ES-I3 (cell line): ENCODE results near the gene SLC1A4.
"Not testable (repeated sequence)": the region's sequence is repeated elsewhere in the genome, so short reads cannot be mapped to it uniquely, and the experiment has no call there.

Experiments used
- H3K36me3 ChIP-seq: 2 replicates; pipeline ENCODE4 v1.6.1; 2013; ENCODE audit warnings: mild to moderate bottlenecking, low read length, control low read depth, moderate library complexity; ENCODE audit not compliant: insufficient read depth
- H3K4me1 ChIP-seq: 2 replicates; pipeline ENCODE4 v1.6.1; 2013; ENCODE audit warnings: mild to moderate bottlenecking, control low read depth, low read length; ENCODE audit not compliant: insufficient read depth
- H3K9ac ChIP-seq: 2 replicates; pipeline ENCODE4 v1.6.1; 2013; ENCODE audit warnings: low read depth, mild to moderate bottlenecking, low read length, moderate library complexity
- H3K9me3 ChIP-seq: 2 replicates; pipeline ENCODE4 v1.6.1; 2013; ENCODE audit warnings: mild to moderate bottlenecking, low read length, moderate library complexity; ENCODE audit not compliant: control insufficient read depth, insufficient read depth

Gene SLC1A4

GRCh38 chr2:64952511-64953482, 36.4 kb upstream of the SLC1A4 start:
- H3K36me3 ChIP-seq = no peaks in the 10 kb centered on the region
- peaks cover 7% of the 10 kb centered on the region; the same call in 1 of the 2 replicates for H3K4me1 ChIP-seq
- no peaks in the 10 kb centered on the region for H3K9me3 ChIP-seq
- H3K9ac ChIP-seq = no peak overlapping the region

DNA sequence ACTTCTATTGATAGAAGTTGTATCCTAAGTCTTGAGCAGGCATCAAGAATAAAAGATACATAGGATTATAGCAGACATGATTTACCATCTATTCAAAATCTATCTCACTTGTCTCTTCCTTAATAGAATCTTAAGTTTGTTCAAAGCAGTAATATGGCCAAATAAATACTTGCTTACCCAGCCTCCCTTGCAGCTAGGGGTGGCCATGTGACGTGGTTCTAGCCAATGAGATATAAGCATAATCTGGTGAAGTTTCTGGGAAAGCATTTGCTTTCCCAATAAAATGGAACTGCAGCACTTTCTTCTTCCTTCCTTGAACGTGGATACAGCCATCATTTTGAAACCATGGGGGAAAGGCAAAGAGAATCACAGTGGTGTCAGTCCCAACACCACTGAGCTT, 33.7 kb upstream of the SLC1A4 start:
- Histone ChIP-seq H3K4me1 (0 out of 2 replicates have a peak, but pooled peaks cover under 1% of the 10 kb centered on the region), H3K9ac (no peak overlapping the region), H3K9me3 (no peaks in the 10 kb centered on the region), H3K36me3 (no peaks in the 10 kb centered on the region)

DNA sequence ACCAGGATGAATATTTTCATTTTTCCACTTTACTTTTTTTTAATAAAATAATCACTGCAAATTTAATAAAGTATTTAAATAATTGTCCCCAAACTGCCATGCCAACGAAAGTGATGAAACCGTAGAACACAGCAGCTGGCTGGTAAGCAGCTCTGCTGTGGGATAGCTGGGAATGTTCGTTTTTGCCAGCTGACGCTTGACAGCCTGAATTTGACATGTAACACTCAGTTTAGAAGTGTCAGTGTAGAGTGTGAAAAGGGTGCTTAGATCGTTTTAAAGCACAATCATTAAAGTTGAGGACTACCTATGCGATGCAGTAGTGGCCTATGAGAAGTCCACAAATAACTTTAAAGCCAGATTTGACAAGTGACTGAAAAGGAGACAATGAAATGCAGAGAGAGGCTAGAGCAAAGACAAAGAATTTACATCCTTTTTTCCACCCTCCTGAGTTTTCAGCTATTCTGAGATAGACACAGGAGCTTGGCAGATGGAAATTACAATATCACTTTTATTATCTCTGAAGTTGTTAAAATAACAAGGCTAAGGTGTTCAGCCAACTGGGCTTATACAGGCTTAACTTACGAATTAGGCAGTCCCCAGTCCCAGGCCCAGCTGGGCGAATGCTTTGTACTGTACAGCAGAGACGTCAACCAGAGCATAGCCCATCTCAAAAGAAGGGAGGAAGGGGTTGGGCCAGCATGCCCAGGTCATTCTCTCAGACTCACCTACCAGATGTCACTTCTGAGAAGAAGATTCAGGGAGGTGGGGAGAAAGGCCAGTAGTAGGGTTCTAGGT, 31.9 kb upstream of the SLC1A4 start:
- Histone ChIP-seq H3K36me3 (no peaks in the 10 kb centered on the region), H3K9ac (no peak overlapping the region), H3K9me3 (no peaks in the 10 kb centered on the region), H3K4me1 (no peaks in the 10 kb centered on the region)

DNA sequence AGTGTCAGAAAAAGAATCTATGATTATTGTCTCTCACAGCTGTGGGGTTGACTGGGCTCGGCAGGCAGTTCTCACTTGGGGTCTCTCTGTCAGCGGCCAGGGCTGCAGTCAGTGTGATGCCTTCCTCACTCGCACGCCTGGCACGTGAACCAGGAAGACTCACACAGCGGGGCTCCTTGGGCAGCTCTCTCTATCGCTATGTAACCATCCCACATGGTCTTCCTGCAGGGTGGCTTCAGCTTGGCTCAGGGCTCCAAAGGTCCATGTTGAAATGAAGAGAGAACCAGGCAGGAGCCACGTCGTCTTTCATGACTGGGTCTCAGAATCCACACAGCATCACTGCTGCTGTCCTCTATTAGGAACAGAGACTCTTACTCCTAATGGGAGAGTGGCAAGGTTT, 30.6 kb upstream of the SLC1A4 start:
- Histone ChIP-seq H3K9me3 (no peaks in the 10 kb centered on the region), H3K9ac (no peak overlapping the region), H3K4me1 (no peaks in the 10 kb centered on the region), H3K36me3 (no peaks in the 10 kb centered on the region)

DNA sequence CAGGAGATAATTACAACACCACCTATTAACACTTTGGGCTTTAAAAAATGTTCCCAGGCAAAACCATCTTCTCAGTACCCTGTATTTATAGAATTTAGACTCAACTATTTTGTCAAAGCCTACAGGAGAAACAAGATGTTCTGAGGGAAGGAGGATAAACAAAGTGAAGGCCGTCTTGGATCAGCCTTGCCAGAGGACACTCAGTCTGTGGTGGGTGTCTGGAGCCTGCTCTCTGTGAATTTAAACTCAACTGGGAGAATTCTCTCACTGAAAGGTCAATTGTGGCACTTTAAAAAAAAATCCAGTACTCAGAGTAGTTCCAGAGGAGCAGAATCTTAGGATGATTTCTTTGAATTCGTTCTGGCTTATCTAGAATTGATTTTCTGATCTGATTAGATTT, 28.4 kb upstream of the SLC1A4 start:
- no peak overlapping the region for H3K9ac ChIP-seq

GRCh38 chr2:64963138-64963537, 26.1 kb upstream of the SLC1A4 start:
- not testable (repeated sequence) for H3K9me3 ChIP-seq, H3K4me1 ChIP-seq, H3K9ac ChIP-seq, H3K36me3 ChIP-seq

More for the DNA sequence above, 28.4 kb upstream of the SLC1A4 start:
- Histone ChIP-seq H3K9me3 (no peaks in the 10 kb centered on the region), H3K4me1 (no peaks in the 10 kb centered on the region), H3K36me3 (no peaks in the 10 kb centered on the region)

DNA sequence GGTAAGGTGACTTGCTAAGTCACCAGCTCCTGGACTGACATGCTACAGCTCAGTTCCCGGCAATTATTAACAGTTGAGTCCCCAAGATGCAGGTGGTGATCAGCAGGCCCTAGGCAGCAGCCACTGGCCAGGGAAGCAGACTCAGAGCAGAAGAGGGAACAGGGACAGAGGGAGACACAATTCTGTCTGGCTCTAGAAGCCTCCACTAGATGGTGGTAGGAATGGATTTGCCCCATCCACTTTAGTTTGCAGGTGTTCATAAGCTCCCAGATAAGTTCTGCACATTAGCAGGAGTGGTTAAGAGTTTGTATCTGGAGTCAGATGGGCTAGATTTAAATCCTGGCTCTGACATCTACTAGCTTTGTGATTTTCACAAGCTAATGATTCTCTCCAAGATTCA, 25.5 kb upstream of the SLC1A4 start:
- Histone ChIP-seq H3K9me3 (no peaks in the 10 kb centered on the region), H3K9ac (no peak overlapping the region), H3K4me1 (no peaks in the 10 kb centered on the region), H3K36me3 (no peaks in the 10 kb centered on the region)

GRCh38 chr2:64966017-64966416, 23.2 kb upstream of the SLC1A4 start:
- no peaks in the 10 kb centered on the region for H3K9me3 ChIP-seq
- no peak overlapping the region for H3K9ac ChIP-seq
- no peaks in the 10 kb centered on the region for H3K4me1 ChIP-seq
- no peaks in the 10 kb centered on the region for H3K36me3 ChIP-seq

DNA sequence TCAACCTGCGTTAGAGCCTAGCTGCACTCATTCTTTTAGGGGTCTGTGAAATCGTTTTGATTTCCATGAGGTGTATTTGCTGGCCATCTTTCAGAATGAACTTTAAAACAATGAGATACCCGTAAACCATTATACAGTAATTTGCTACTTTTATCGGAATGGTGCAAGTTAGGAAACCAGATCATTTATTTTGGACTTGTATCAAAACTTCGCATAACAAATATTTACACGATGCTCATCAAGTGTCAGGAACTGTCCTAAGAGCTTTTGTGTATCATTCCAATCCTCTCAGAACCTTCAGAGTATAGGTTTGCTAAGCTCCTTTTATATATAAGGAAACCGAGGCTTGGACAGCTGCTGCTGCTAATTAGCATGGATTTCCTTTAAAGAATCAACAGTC, 22.4 kb upstream of the SLC1A4 start:
- no peaks in the 10 kb centered on the region for H3K9me3 ChIP-seq
- H3K36me3 ChIP-seq = no peaks in the 10 kb centered on the region
- H3K9ac ChIP-seq = no peak overlapping the region
- H3K4me1 ChIP-seq = no peaks in the 10 kb centered on the region

GRCh38 chr2:64967601-64968000, 21.6 kb upstream of the SLC1A4 start:
- Histone ChIP-seq H3K4me1 (no peaks in the 10 kb centered on the region), H3K9ac (no peak overlapping the region), H3K9me3 (no peaks in the 10 kb centered on the region), H3K36me3 (no peaks in the 10 kb centered on the region)

DNA sequence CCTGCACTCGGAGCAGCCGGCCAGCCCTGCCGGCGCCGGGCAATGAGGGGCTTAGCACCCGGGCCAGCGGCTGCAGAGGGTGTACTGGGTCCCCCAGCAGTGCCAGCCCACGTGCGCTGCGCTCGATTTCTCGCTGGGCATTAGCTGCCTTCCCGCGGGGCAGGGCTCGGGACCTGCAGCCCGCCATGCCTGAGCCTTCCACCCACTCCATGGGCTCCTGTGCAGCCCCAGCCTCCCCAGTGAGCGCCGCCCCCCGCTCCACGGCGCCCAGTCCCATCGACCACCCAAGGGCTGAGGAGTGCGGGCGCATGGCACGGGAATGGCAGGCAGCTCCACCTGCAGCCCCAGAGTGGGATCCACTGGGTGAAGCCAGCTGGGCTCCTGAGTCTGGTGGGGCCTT, 20.1 kb upstream of the SLC1A4 start:
- H3K9me3 ChIP-seq, H3K36me3 ChIP-seq, H3K4me1 ChIP-seq, H3K9ac ChIP-seq: not testable (repeated sequence)

DNA sequence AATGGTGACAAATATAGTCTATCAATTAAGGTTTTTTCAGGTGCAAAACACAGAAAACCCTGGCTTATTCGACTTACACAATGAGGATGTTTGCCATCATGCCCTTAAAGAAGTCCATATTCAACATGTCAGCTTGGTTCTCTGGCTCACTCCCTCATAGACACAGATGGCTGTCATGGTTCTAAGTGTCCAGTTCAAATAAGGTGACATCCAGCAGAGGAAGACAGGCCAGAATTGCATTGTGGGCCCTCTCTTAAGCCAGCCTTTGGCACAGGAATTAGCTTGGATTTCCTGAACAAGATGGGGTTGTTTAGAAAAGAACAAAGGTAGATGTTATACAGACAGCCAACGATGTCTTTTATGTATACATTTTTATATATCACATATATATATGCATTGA, 18.7 kb upstream of the SLC1A4 start:
- H3K9me3 ChIP-seq = no peaks in the 10 kb centered on the region
- H3K36me3 ChIP-seq = no peaks in the 10 kb centered on the region
- H3K4me1 ChIP-seq = peaks cover 8% of the 10 kb centered on the region
- no peak overlapping the region for H3K9ac ChIP-seq

DNA sequence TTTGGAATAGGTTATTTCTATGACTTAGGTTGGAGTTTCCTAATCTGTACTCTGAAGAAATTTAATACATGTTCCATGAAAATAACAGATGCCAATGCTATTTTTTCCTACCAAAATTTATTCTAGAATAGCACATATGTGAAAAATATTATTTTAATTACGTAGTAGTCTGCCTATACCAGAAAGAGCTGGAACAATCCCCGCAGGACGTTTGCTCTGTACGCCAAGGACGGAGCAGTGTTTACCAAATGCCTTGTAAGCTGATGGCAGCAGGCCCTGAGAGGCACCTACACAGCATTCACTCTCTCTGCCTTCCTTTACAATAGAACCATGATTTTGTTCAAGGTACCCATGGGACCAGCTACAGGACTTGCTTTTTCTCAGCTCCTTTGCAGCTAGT, 16.8 kb upstream of the SLC1A4 start:
- no peak overlapping the region for H3K9ac ChIP-seq
- no peaks in the 10 kb centered on the region for H3K36me3 ChIP-seq
- peaks cover 10% of the 10 kb centered on the region for H3K4me1 ChIP-seq
- H3K9me3 ChIP-seq = no peaks in the 10 kb centered on the region; the same call in 1 of the 2 replicates

GRCh38 chr2:64972876-64973275, 16.3 kb upstream of the SLC1A4 start:
- H3K36me3 ChIP-seq = no peaks in the 10 kb centered on the region
- no peaks in the 10 kb centered on the region; the same call in 1 of the 2 replicates for H3K9me3 ChIP-seq
- H3K9ac ChIP-seq = no peak overlapping the region
- H3K4me1 ChIP-seq = peaks cover 10% of the 10 kb centered on the region
